K562 (cell line): ENCODE results near the gene POLD1. TPM values are rescaled to one million over a fixed set of nuclear protein-coding genes. Genes with fewer than 3 reads are reported as not detected.

Experiments
- ATAC-seq: fragments of 200-7000 bp; cut with Tn5 transposase; 3 replicates; pipeline ENCODE4 v1.9.1; 2020; ENCODE audit warnings: moderate library complexity
- BruUV-seq: library from RNA; stranded (reverse); fragments of 400-500 nt; replicated peaks from 2 replicates; lab custom pipeline; 2021; lab: Mats Ljungman, UMichigan
- CTCF ChIA-PET: fragments of 300-600 bp; formaldehyde crosslinking; extraction: SDS; loops from one replicate; lab custom pipeline; 2021; ENCODE audit warnings: low intra/inter-chr PET ratio; lab: Yijun Ruan, JAX
- POLR2A ChIA-PET: fragments of 300-600, 350-650 bp; sonication (Branson Sonifier 250); formaldehyde crosslinking; extraction: SDS; loops from one replicate; lab custom pipeline; 2021; ENCODE audit warnings: antibody characterized with exemption, inconsistent platforms; lab: Yijun Ruan, JAX
- DNase-seq, 4 experiments: peaks; one replicate each; pipeline versions ENCODE4 v3.0.0 to v3.0.0-alpha.2; 2011 to 2018; ENCODE audit warnings: low spot score in 3 of 4, mixed read lengths in 3 of 4; ENCODE audit errors: extremely low read depth in 1 of 4
- FAIRE-seq: peaks from 2 replicates; lab custom pipeline; 2011; peaks lifted over from hg19 to GRCh38; lab: Jason Lieb, UNC
- H2AFZ ChIP-seq: 2 replicates; pipeline ENCODE4 v1.6.0; 2011; ENCODE audit warnings: low read depth, low read length, control low read depth, inconsistent platforms
- H3K27ac ChIP-seq: fragments of 200-600 bp; 3 replicates; pipeline ENCODE4 v1.8.0; 2011; ENCODE audit warnings: low read depth, mild to moderate bottlenecking, control low read depth, inconsistent platforms, low read length, moderate library complexity, mixed read lengths; ENCODE audit errors: extremely low read depth
- H3K27me3 ChIP-seq, 2 experiments: fragments of 300-600 bp in 1 of 2; 2 replicates in 1 of 2; 3 replicates in 1 of 2; pipeline versions ENCODE4 v1.6.0 to v1.8.0; 2011; ENCODE audit warnings: inconsistent platforms in 2 of 2, low read length in 2 of 2, mild to moderate bottlenecking in 1 of 2, mixed read lengths in 1 of 2, moderate library complexity in 1 of 2; ENCODE audit not compliant: control insufficient read depth in 2 of 2, insufficient read depth in 2 of 2
- H3K36me3 ChIP-seq: fragments of 300-600 bp; 3 replicates; pipeline ENCODE4 v1.8.0; 2011; ENCODE audit warnings: mild to moderate bottlenecking, low read length, inconsistent platforms; ENCODE audit not compliant: control insufficient read depth, insufficient read depth
- H3K4me1 ChIP-seq, 2 experiments: fragments of 200-600 bp in 1 of 2; replicated peaks in 1 of 2; 2 replicates in 1 of 2; 3 replicates in 1 of 2; pipeline versions ENCODE4 v1.5.1 to v1.8.0; 2011; ENCODE audit warnings: inconsistent platforms in 2 of 2, low read length in 2 of 2, mild to moderate bottlenecking in 1 of 2, mixed read lengths in 1 of 2, moderate library complexity in 1 of 2; ENCODE audit not compliant: control insufficient read depth in 2 of 2, insufficient read depth in 2 of 2
- H3K4me2 ChIP-seq: 2 replicates; pipeline ENCODE4 v1.6.1; 2011; ENCODE audit warnings: low read length, control low read depth, inconsistent platforms, mixed read lengths; ENCODE audit not compliant: insufficient read depth
- H3K4me3 ChIP-seq: fragments of 200-600 bp; sonication (generic), shearing (Covaris generic); 2 replicates; pipeline ENCODE4 v1.5.1; 2016; ENCODE audit warnings: control low read depth, inconsistent platforms
- H3K79me2 ChIP-seq: fragments of 200-600 bp; 3 replicates; pipeline ENCODE4 v1.8.0; 2011; ENCODE audit warnings: low read length, inconsistent platforms; ENCODE audit not compliant: control insufficient read depth, insufficient read depth
- H3K9ac ChIP-seq, 2 experiments: 2 replicates each; pipeline versions ENCODE4 v1.6.0 to v1.6.1; 2011; ENCODE audit warnings: low read depth in 2 of 2, low read length in 2 of 2, control low read depth in 1 of 2, inconsistent platforms in 1 of 2, mild to moderate bottlenecking in 1 of 2, mixed read lengths in 1 of 2; ENCODE audit not compliant: insufficient read depth in 1 of 2
- H3K9me1 ChIP-seq: one replicate; pipeline ENCODE4 v1.6.0; 2011; ENCODE audit warnings: inconsistent platforms, mild to moderate bottlenecking, low read length, moderate library complexity; ENCODE audit not compliant: control insufficient read depth, insufficient read depth
- H3K9me3 ChIP-seq: replicated peaks from 2 replicates; pipeline ENCODE4 v1.5.1; 2011; ENCODE audit warnings: low read depth, low read length, inconsistent platforms; ENCODE audit not compliant: control insufficient read depth, insufficient read depth
- H4K20me1 ChIP-seq: replicated peaks from 2 replicates; pipeline ENCODE4 v1.6.1; 2011; ENCODE audit warnings: low read length, inconsistent platforms, mixed read lengths; ENCODE audit not compliant: control insufficient read depth, insufficient read depth
- KAT8 ChIP-seq: fragments of 450-650 bp; IDR thresholded peaks from 2 replicates; pipeline ENCODE4 v1.6.1; 2016; ENCODE audit warnings: low read depth, mild to moderate bottlenecking
- RBM25 ChIP-seq: fragments of 200-400 bp; formaldehyde crosslinking; IDR thresholded peaks from 2 replicates; pipeline ENCODE4 v1.6.1; 2018; ENCODE audit warnings: low read length, low read depth, moderate library complexity; ENCODE audit not compliant: severe bottlenecking
- ZNF121 ChIP-seq: sonication (generic); formaldehyde crosslinking; conservative IDR thresholded peaks from 2 replicates; pipeline ENCODE4 v1.8.0; 2022; ENCODE audit warnings: missing genetic modification reagents
- WGBS: fragments of 100-300 bp; shearing (Covaris generic); methylation state at CpG from one replicate; pipeline ENCODE4 v1.1.6; 2016; ENCODE audit warnings: low coverage, mixed read lengths; ENCODE audit not compliant: insufficient coverage; ENCODE audit errors: missing lambda C conversion rate; 5-methylcytosine and 5-hydroxymethylcytosine counted together
- in situ Hi-C: fragments of 300-500 bp; cut with MboI; formaldehyde crosslinking; loops from 4 replicates; pipeline ENCODE4 v1.15.0; 2018; ENCODE audit warnings: inconsistent platforms, mixed read lengths
- intact Hi-C: fragments of 100-400 bp; cut with micrococcal nuclease; formaldehyde crosslinking; loops from 2 replicates; pipeline ENCODE4 v1.14.2; 2022
- polyA plus RNA-seq, 8 experiments: library from polyadenylated mRNA; depleted of rRNA in 4 of 8; stranded (reverse) in 5 of 8; unstranded in 3 of 8; fragments of >200 nt; fragmentation: Nextera tagmentation in 2 of 8; fragmentation: Illumina TruSeq in 1 of 8; extraction: Ambion mirVana in 2 of 8; extraction: Trizol in 1 of 8; gene quantifications; 2 replicates each; pipeline versions ENCODE4 v1.2.1 to v1.2.3, GENCODE V29; 2011 to 2014; ENCODE audit warnings: inconsistent platforms in 1 of 8, missing spikeins in 1 of 8
- total RNA-seq, 7 experiments: library from RNA; depleted of rRNA in 6 of 7; stranded (reverse); fragments of >200 nt in 6 of 7; fragmentation: Illumina TruSeq in 2 of 7; extraction: Trizol in 2 of 7; gene quantifications; 2 replicates each; pipeline versions ENCODE4 v1.2.1 to v1.2.3, GENCODE V29; 2011 to 2021; ENCODE audit warnings: low replicate concordance in 1 of 7
- TF ChIP-seq, protein P1 (sequence below), 2 experiments: fragments of 450-650 bp in 1 of 2; sonication (generic) in 1 of 2; formaldehyde crosslinking in 1 of 2; IDR thresholded peaks; 2 replicates each; pipeline versions ENCODE4 v1.7.1 to v1.9.0; 2016 to 2022; ENCODE audit warnings: inconsistent platforms in 1 of 2, mild to moderate bottlenecking in 1 of 2, missing genetic modification reagents in 1 of 2

POLD1 gene
- total and polyA plus RNA-seq, 9 of the 15 experiments (the other 6 are each of a cell fraction or from before 2014, with no cell fraction given): 1.3 to 312 (median 47.8) TPM

DNA sequence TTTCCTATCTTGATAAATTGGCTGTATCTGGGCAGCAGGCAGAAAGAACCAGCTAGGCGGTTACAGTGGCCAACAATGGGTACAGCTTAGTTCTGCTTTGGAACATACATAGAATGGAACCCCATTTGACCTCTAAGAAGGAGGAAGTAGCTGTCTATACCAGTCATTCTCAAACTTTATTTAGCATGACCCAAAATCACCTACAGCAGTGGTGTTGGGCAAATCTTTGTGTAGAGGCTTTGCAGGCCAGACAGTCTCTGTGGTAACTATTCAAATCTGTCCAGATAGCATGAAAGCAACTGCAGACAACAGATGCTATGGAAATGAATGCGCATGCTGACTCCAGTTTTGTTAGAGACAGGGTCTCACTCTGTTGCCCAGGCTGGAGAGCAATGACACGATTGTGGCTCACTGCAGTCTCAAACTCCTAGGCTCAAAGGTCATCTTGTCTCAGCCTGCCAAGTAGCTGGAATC, 43.0 kb upstream of the POLD1 start:
- in situ Hi-C loops: no loop called here
- H3K4me3 ChIP-seq: no peak overlapping the region
- no peaks in the 10 kb centered on the region for H3K27me3 ChIP-seq
- CTCF ChIA-PET: no interaction called here
- POLR2A ChIA-PET: interaction anchor here (1.1 kb wide), 1 partner anchor 17 kb away, joined by 3 read pairs; no protein-coding TSS in a partner anchor
- no peaks in the 10 kb centered on the region; the same call in 1 of the 2 replicates for H3K9me3 ChIP-seq
- ATAC-seq (no peak), DNase-seq (no peak)
- no peaks in the 10 kb centered on the region for H4K20me1 ChIP-seq
- H3K27ac ChIP-seq: no peak overlapping the region
- no peaks in the 10 kb centered on the region; the same call in 2 of the 3 replicates for H3K36me3 ChIP-seq
- no TSS peak for BruUV-seq
- H3K79me2 ChIP-seq: no peaks in the 10 kb centered on the region
- H3K9me1 ChIP-seq: no peaks in the 10 kb centered on the region
- no peak overlapping the region for H3K9ac ChIP-seq
- H2AFZ ChIP-seq: no peak overlapping the region
- H3K4me2 ChIP-seq: no peak overlapping the region
- TF ChIP-seq RBM25: peak; percentile 7
- TF ChIP-seq KAT8: no peak
- TF ChIP-seq, protein P1, sequence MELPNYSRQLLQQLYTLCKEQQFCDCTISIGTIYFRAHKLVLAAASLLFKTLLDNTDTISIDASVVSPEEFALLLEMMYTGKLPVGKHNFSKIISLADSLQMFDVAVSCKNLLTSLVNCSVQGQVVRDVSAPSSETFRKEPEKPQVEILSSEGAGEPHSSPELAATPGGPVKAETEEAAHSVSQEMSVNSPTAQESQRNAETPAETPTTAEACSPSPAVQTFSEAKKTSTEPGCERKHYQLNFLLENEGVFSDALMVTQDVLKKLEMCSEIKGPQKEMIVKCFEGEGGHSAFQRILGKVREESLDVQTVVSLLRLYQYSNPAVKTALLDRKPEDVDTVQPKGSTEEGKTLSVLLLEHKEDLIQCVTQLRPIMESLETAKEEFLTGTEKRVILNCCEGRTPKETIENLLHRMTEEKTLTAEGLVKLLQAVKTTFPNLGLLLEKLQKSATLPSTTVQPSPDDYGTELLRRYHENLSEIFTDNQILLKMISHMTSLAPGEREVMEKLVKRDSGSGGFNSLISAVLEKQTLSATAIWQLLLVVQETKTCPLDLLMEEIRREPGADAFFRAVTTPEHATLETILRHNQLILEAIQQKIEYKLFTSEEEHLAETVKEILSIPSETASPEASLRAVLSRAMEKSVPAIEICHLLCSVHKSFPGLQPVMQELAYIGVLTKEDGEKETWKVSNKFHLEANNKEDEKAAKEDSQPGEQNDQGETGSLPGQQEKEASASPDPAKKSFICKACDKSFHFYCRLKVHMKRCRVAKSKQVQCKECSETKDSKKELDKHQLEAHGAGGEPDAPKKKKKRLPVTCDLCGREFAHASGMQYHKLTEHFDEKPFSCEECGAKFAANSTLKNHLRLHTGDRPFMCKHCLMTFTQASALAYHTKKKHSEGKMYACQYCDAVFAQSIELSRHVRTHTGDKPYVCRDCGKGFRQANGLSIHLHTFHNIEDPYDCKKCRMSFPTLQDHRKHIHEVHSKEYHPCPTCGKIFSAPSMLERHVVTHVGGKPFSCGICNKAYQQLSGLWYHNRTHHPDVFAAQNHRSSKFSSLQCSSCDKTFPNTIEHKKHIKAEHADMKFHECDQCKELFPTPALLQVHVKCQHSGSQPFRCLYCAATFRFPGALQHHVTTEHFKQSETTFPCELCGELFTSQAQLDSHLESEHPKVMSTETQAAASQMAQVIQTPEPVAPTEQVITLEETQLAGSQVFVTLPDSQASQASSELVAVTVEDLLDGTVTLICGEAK (IDR thresholded peaks at IDR 0.05): peak; percentile 67; the same call in 1 of the 2 replicates
- TF ChIP-seq, protein P1 (CRISPR knock-in tag; IDR thresholded peaks at IDR 0.05): no peak
- peak; percentile 79 for TF ChIP-seq ZNF121
- TF ChIP-seq, all 486 proteins: peak for 3
- peaks cover 0 to 3% of the 10 kb centered on the region in 2 experiments; a peak in 2 of 5 replicates for H3K4me1 ChIP-seq
- WGBS: 69% methylated on average over 3 of the region's 3 CpGs
- intact Hi-C loops: no loop called here
- no peak for FAIRE-seq
